GM10266 (cell line): Measurements from ENCODE around the gene NR5A1.

Experiments
- DNase-seq: peaks from one replicate; pipeline ENCODE4 v3.0.0; 2012; ENCODE audit errors: extremely low spot score
- TF ChIP-seq, protein P1 (sequence below): IDR thresholded peaks from 2 replicates; pipeline ENCODE4 v1.5.1; 2012; ENCODE audit warnings: mild to moderate bottlenecking, low read depth; ENCODE audit not compliant: control insufficient read depth, insufficient read depth; ENCODE audit errors: missing control alignments

NR5A1 gene

GRCh38 chr9:124470306-124470705 lies 36.9 kb downstream of the NR5A1 start:
- no peak for DNase-seq
- TF ChIP-seq, protein P1, sequence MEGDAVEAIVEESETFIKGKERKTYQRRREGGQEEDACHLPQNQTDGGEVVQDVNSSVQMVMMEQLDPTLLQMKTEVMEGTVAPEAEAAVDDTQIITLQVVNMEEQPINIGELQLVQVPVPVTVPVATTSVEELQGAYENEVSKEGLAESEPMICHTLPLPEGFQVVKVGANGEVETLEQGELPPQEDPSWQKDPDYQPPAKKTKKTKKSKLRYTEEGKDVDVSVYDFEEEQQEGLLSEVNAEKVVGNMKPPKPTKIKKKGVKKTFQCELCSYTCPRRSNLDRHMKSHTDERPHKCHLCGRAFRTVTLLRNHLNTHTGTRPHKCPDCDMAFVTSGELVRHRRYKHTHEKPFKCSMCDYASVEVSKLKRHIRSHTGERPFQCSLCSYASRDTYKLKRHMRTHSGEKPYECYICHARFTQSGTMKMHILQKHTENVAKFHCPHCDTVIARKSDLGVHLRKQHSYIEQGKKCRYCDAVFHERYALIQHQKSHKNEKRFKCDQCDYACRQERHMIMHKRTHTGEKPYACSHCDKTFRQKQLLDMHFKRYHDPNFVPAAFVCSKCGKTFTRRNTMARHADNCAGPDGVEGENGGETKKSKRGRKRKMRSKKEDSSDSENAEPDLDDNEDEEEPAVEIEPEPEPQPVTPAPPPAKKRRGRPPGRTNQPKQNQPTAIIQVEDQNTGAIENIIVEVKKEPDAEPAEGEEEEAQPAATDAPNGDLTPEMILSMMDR, result no peak

GRCh38 chr9:124469011-124469832 lies 38.0 kb downstream of the NR5A1 start:
- DNase-seq, result no peak
- TF ChIP-seq, protein P1, result no peak

GRCh38 chr9:124468061-124468740 lies 39.0 kb downstream of the NR5A1 start:
- TF ChIP-seq, protein P1, result no peak
- no peak for DNase-seq

GRCh38 chr9:124467410-124468060 lies 39.7 kb downstream of the NR5A1 start:
- TF ChIP-seq, protein P1, result no peak
- no peak for DNase-seq

DNA sequence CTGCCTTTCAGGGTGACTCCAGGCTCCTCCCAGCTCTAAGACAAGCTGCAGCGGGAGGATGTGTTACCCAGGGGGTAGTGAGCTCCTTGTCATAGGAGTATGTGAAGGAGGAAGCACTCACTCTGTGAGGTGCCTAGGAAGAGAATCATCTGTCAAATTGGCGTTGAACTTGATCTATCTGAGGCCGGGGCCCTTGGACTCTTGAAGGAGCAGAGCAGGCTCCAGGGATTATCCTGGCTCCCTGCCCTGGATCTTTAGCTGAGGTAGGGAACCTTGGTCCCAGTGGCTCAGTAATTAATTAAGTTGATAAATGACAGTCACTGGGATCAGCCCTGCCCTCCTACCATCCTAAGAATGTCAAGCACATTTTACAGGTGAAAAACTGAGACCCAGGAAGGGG lies 41.5 kb downstream of the NR5A1 start:
- TF ChIP-seq, protein P1, result no peak
- no peak for DNase-seq

GRCh38 chr9:124462739-124463138 lies 44.5 kb downstream of the NR5A1 start:
- TF ChIP-seq, protein P1, result no peak
- DNase-seq, result no peak
